Mesenchymal stem cell (in vitro differentiated cells and primary cell): Measurements from ENCODE around the gene SLC35C1.

Experiments used
- DNase-seq: peaks from one replicate; pipeline ENCODE4 v3.0.0-alpha.2; 2013
- H2AFZ ChIP-seq: one replicate; pipeline ENCODE4 v1.6.1; 2013; ENCODE audit warnings: low read depth, mild to moderate bottlenecking, control low read depth, inconsistent platforms, low read length, moderate library complexity
- H2AK5ac ChIP-seq: 2 replicates; pipeline ENCODE4 v1.6.1; 2013; ENCODE audit warnings: low read length, moderate library complexity, mild to moderate bottlenecking, inconsistent platforms; ENCODE audit not compliant: severe bottlenecking
- H2BK120ac ChIP-seq: one replicate; pipeline ENCODE4 v1.6.1; 2013; ENCODE audit warnings: low read depth, mild to moderate bottlenecking, inconsistent platforms, low read length, moderate library complexity
- H2BK12ac ChIP-seq, 2 experiments: one replicate each; pipeline ENCODE4 v1.6.1; 2013; ENCODE audit warnings: inconsistent platforms in 2 of 2, low read length in 2 of 2, mild to moderate bottlenecking in 2 of 2, moderate library complexity in 2 of 2, control low read depth in 1 of 2
- H2BK15ac ChIP-seq: one replicate; pipeline ENCODE4 v1.6.1; 2013; ENCODE audit warnings: mild to moderate bottlenecking, low read depth, inconsistent platforms; ENCODE audit not compliant: poor library complexity, severe bottlenecking
- H2BK5ac ChIP-seq: 2 replicates; pipeline ENCODE4 v1.6.1; 2013; ENCODE audit warnings: low read depth, mild to moderate bottlenecking, low read length, control low read depth, inconsistent platforms; ENCODE audit not compliant: poor library complexity, severe bottlenecking
- H3K14ac ChIP-seq, 2 experiments: one replicate each; pipeline ENCODE4 v1.6.1; 2013; ENCODE audit warnings: inconsistent platforms in 2 of 2, low read length in 2 of 2, control low read depth in 1 of 2, mild to moderate bottlenecking in 1 of 2, moderate library complexity in 1 of 2
- H3K18ac ChIP-seq, 2 experiments: one replicate each; pipeline ENCODE4 v1.6.1; 2013; ENCODE audit warnings: inconsistent platforms in 2 of 2, low read length in 2 of 2, control low read depth in 1 of 2, low read depth in 1 of 2, mild to moderate bottlenecking in 1 of 2
- H3K23ac ChIP-seq, 2 experiments: one replicate each; pipeline ENCODE4 v1.6.1; 2013; ENCODE audit warnings: inconsistent platforms in 2 of 2, low read length in 2 of 2, mild to moderate bottlenecking in 2 of 2, moderate library complexity in 2 of 2, control low read depth in 1 of 2
- H3K27ac ChIP-seq: 2 replicates; pipeline ENCODE4 v1.5.1; 2013; ENCODE audit warnings: mild to moderate bottlenecking, moderate library complexity, low read length, control low read depth, inconsistent platforms; ENCODE audit not compliant: poor library complexity, severe bottlenecking
- H3K27me3 ChIP-seq, 2 experiments: 2 replicates each; pipeline versions ENCODE4 v1.6.1 to v1.7.0; 2013; ENCODE audit warnings: low read length in 2 of 2, mild to moderate bottlenecking in 2 of 2, moderate library complexity in 2 of 2, control low read depth in 1 of 2, inconsistent platforms in 1 of 2; ENCODE audit not compliant: control insufficient read depth in 1 of 2, insufficient read depth in 1 of 2
- H3K36me3 ChIP-seq, 2 experiments: 2 replicates each; pipeline versions ENCODE4 v1.6.1 to v1.7.0; 2013; ENCODE audit warnings: low read length in 2 of 2, control low read depth in 1 of 2, inconsistent platforms in 1 of 2, low read depth in 1 of 2, mild to moderate bottlenecking in 1 of 2; ENCODE audit not compliant: insufficient read depth in 2 of 2, control insufficient read depth in 1 of 2
- H3K4ac ChIP-seq, 2 experiments: one replicate each; pipeline ENCODE4 v1.6.1; 2013; ENCODE audit warnings: inconsistent platforms in 2 of 2, low read length in 2 of 2, mild to moderate bottlenecking in 2 of 2, moderate library complexity in 2 of 2, control low read depth in 1 of 2, low read depth in 1 of 2
- H3K4me1 ChIP-seq: 2 replicates; pipeline ENCODE4 v1.6.1; 2013; ENCODE audit warnings: low read depth, low read length, control low read depth; ENCODE audit not compliant: control insufficient read depth, insufficient read depth
- H3K4me2 ChIP-seq: 2 replicates; pipeline ENCODE4 v1.6.1; 2013; ENCODE audit warnings: low read length, mild to moderate bottlenecking, inconsistent platforms; ENCODE audit not compliant: poor library complexity, severe bottlenecking
- H3K4me3 ChIP-seq, 2 experiments: 2 replicates each; pipeline versions ENCODE4 v1.5.1 to v1.7.0; 2013; ENCODE audit warnings: low read length in 2 of 2, mild to moderate bottlenecking in 2 of 2, control low read depth in 1 of 2, low read depth in 1 of 2; ENCODE audit not compliant: insufficient read depth in 1 of 2
- H3K79me1 ChIP-seq: replicated peaks from 2 replicates; pipeline ENCODE4 v1.6.1; 2013; ENCODE audit warnings: mild to moderate bottlenecking, control low read depth, low read length, inconsistent platforms; ENCODE audit not compliant: poor library complexity, severe bottlenecking
- H3K9ac ChIP-seq: 2 replicates; pipeline ENCODE4 v1.7.0; 2013; ENCODE audit warnings: mild to moderate bottlenecking, low read length, moderate library complexity
- H3K9me3 ChIP-seq: 2 replicates; pipeline ENCODE4 v1.7.0; 2013; ENCODE audit warnings: mild to moderate bottlenecking, low read length; ENCODE audit not compliant: control insufficient read depth
- H4K8ac ChIP-seq: one replicate; pipeline ENCODE4 v1.6.1; 2013; ENCODE audit warnings: inconsistent platforms, mild to moderate bottlenecking, low read length, moderate library complexity
- H4K91ac ChIP-seq: one replicate; pipeline ENCODE4 v1.6.1; 2013; ENCODE audit warnings: mild to moderate bottlenecking, low read length, inconsistent platforms
- WGBS: methylation state at CpG from one replicate; pipeline ENCODE4 v1.1.7; 2013; ENCODE audit warnings: mixed read lengths; 5-methylcytosine and 5-hydroxymethylcytosine counted together

Gene SLC35C1

DNA sequence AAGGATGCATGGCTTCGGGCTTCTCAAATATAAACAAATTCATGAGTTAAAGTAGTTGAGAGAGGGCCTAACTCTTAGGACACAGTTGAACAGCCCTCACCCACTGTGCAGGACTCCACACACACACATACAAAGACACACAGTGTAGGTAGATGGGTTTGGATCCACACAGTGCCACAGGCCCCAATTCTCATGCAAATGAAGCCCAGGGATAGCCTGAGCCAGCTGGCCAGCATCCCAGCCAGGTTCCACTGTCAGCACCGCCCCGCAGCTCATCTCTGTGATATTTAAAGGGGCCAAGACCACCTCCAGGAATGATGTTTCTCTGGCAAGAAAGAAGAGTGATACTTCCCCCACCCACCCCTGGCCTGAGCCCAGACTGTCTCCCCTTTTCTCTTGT is 11.7 kb downstream of the SLC35C1 start:
- H2BK5ac ChIP-seq: no peak overlapping the region
- no peaks in the 10 kb centered on the region for H3K4me1 ChIP-seq
- no peak overlapping the region for H3K18ac ChIP-seq
- no peak overlapping the region for H3K27ac ChIP-seq
- no peak overlapping the region for H2BK120ac ChIP-seq
- DNase-seq: no peak
- no peak overlapping the region for H3K4me3 ChIP-seq
- H3K9me3 ChIP-seq: peaks cover 3% of the 10 kb centered on the region
- no peaks in the 10 kb centered on the region for H3K27me3 ChIP-seq
- no peak overlapping the region for H2AFZ ChIP-seq
- no peak overlapping the region for H3K9ac ChIP-seq
- H2BK15ac ChIP-seq: no peak overlapping the region
- no peak overlapping the region for H3K23ac ChIP-seq
- H3K14ac ChIP-seq: no peak overlapping the region
- WGBS: 81% methylated on average over 2 of the region's 3 CpGs
- no peak overlapping the region for H4K8ac ChIP-seq
- H3K36me3 ChIP-seq: peaks cover 14 to 16% of the 10 kb centered on the region in 2 experiments
- no peak overlapping the region for H2BK12ac ChIP-seq
- H3K4ac ChIP-seq: no peak overlapping the region
- no peak overlapping the region for H2AK5ac ChIP-seq
- no peak overlapping the region for H3K4me2 ChIP-seq
- no peak overlapping the region for H4K91ac ChIP-seq
- peaks cover 3% of the 10 kb centered on the region for H3K79me1 ChIP-seq

DNA sequence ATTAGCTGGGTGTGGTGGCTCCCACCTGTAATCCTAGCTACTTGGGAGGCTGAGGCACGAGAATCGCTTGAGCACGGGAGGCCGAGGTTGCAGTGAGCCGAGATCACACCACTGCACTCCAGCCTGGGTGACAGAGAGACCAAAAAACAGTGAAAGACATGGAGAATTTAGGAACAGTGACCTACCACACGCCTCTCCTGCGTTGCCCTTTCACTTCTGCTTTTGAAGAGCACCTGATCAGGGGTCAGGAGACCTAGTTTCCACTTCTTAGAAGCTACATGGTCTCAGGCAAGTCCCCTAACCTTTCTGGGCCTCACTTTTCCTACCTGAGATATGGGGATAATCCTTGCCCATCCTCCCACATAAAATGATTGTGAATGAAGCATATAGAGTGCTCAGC is 12.2 kb downstream of the SLC35C1 start:
- H4K8ac ChIP-seq: no peak overlapping the region
- H2BK12ac ChIP-seq: no peak overlapping the region
- H3K4me2 ChIP-seq: no peak overlapping the region
- 97% methylated on average over 7 of the region's 7 CpGs for WGBS
- no peak overlapping the region for H2BK120ac ChIP-seq
- no peak overlapping the region for H3K14ac ChIP-seq
- H3K18ac ChIP-seq: no peak overlapping the region
- no peaks in the 10 kb centered on the region for H3K4me1 ChIP-seq
- H2BK5ac ChIP-seq: no peak overlapping the region
- peaks cover 3% of the 10 kb centered on the region for H3K9me3 ChIP-seq
- H3K79me1 ChIP-seq: no peaks in the 10 kb centered on the region
- peak overlapping the region; percentile 13 for H2BK15ac ChIP-seq
- H3K27me3 ChIP-seq: no peaks in the 10 kb centered on the region
- no peak overlapping the region for H3K4me3 ChIP-seq
- DNase-seq: no peak
- no peak overlapping the region for H3K23ac ChIP-seq
- no peak overlapping the region for H3K4ac ChIP-seq
- no peak overlapping the region for H3K9ac ChIP-seq
- H3K36me3 ChIP-seq: peaks cover 8 to 10% of the 10 kb centered on the region in 2 experiments
- H2AFZ ChIP-seq: no peak overlapping the region
- no peak overlapping the region for H4K91ac ChIP-seq
- no peak overlapping the region for H3K27ac ChIP-seq
- no peak overlapping the region for H2AK5ac ChIP-seq

DNA sequence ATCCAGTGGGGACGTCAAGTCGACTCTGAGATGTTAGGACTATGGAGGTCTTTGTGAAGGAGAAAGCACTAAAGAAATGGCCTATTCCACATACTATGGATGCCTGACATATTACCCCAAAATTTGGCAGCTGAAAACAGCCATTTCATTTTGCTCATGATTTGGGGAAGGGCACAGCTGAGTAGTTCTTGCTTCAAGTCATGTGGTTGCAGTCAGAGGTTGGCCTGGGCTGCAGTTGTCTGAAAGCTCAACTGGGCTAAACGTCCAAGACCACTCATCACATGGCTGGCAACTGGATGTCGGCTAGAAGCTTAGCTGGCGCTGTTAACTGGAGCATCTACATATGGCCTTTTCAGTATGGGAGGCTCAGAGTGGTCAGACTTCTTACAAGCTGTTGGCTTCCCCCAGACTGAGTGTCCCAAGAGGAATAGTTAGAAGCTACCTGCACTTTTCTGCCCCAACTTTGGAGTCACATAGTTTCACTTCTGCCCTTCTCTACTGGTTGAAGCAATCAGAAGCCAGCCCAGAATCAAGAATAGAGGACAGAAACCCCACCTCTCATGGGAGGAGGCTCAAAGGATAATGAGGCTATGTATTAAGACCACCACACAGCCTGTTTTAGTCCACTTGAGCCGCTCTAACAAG is 14.1 kb downstream of the SLC35C1 start:
- no peak overlapping the region for H2BK5ac ChIP-seq
- H2BK120ac ChIP-seq: no peak overlapping the region
- no peak overlapping the region for H3K4ac ChIP-seq
- no peaks in the 10 kb centered on the region for H3K27me3 ChIP-seq
- no peak overlapping the region for H2AK5ac ChIP-seq
- H3K4me3 ChIP-seq: no peak overlapping the region
- H3K4me1 ChIP-seq: peaks cover 4% of the 10 kb centered on the region
- no peak overlapping the region for H2BK12ac ChIP-seq
- no peak overlapping the region for H3K27ac ChIP-seq
- no peak for DNase-seq
- H3K14ac ChIP-seq: no peak overlapping the region
- H3K18ac ChIP-seq: no peak overlapping the region
- H3K9ac ChIP-seq: no peak overlapping the region
- H3K23ac ChIP-seq: no peak overlapping the region
- no peak overlapping the region for H3K4me2 ChIP-seq
- peaks cover 3% of the 10 kb centered on the region for H3K9me3 ChIP-seq
- no peak overlapping the region for H2AFZ ChIP-seq
- H4K91ac ChIP-seq: no peak overlapping the region
- no peaks in the 10 kb centered on the region for H3K79me1 ChIP-seq
- H2BK15ac ChIP-seq: no peak overlapping the region
- no peaks in the 10 kb centered on the region for H3K36me3 ChIP-seq
- 90% methylated on average over 4 of the region's 6 CpGs for WGBS
- no peak overlapping the region for H4K8ac ChIP-seq

DNA sequence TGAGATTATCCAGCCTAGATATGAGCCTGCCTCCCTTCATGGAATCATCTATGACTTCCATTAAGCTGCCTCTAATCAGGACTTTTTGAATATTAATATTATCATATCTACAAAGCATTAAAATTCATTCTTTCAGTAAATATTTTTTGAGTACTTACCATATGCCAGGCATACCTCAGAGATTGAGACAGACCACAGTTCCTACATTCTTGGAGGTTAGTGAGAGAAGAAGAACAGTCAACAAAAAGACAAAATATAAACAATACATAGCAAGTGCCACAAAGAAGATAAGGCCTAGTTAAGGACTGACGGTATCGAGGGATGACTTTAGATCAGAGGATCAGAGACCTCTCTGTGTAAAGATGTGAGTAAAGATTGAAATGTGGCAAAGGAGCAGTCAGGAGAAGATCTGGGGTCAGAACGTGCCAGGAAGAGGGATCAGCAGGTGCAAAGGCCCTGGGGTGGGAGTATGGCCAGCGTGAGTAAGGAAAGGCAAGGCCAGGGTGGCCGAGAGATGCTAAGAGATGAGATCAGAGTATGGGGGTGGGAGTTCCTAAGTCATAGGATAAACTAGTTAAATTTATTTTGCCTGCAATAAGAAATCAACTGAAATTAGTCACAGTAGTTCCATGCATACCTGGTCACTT is 15.4 kb downstream of the SLC35C1 start:
- H3K9ac ChIP-seq: no peak overlapping the region
- no peaks in the 10 kb centered on the region for H3K79me1 ChIP-seq
- no peak overlapping the region for H2AK5ac ChIP-seq
- DNase-seq: no peak
- no peak overlapping the region for H3K4me3 ChIP-seq
- no peak overlapping the region for H3K4ac ChIP-seq
- H4K8ac ChIP-seq: no peak overlapping the region
- H2BK15ac ChIP-seq: peak overlapping the region; percentile 1
- no peak overlapping the region for H3K27ac ChIP-seq
- H2BK5ac ChIP-seq: no peak overlapping the region
- H3K27me3 ChIP-seq: peaks cover 0 to 4% of the 10 kb centered on the region in 2 experiments
- peaks cover 4% of the 10 kb centered on the region for H3K4me1 ChIP-seq
- H3K9me3 ChIP-seq: peaks cover 3% of the 10 kb centered on the region
- no peak overlapping the region for H2BK120ac ChIP-seq
- H4K91ac ChIP-seq: no peak overlapping the region
- H3K23ac ChIP-seq: no peak overlapping the region
- no peaks in the 10 kb centered on the region for H3K36me3 ChIP-seq
- H3K4me2 ChIP-seq: no peak overlapping the region
- no peak overlapping the region for H2AFZ ChIP-seq
- whole genome bisulfite sequencing: 75% methylated on average over 4 of the region's 5 CpGs
- H3K18ac ChIP-seq: no peak overlapping the region
- H3K14ac ChIP-seq: no peak overlapping the region
- H2BK12ac ChIP-seq: no peak overlapping the region
